Right kidney (tissue), 1 donor: ENCODE data around the gene FRG2.
"Not testable (repeated sequence)": the region's sequence is repeated elsewhere in the genome, so short reads cannot be mapped to it uniquely, and the experiment has no call there.

ENCODE experiments used
- DNase-seq: peaks from one replicate; pipeline ENCODE4 v3.0.0-alpha.2; 2016

FRG2 gene

DNA sequence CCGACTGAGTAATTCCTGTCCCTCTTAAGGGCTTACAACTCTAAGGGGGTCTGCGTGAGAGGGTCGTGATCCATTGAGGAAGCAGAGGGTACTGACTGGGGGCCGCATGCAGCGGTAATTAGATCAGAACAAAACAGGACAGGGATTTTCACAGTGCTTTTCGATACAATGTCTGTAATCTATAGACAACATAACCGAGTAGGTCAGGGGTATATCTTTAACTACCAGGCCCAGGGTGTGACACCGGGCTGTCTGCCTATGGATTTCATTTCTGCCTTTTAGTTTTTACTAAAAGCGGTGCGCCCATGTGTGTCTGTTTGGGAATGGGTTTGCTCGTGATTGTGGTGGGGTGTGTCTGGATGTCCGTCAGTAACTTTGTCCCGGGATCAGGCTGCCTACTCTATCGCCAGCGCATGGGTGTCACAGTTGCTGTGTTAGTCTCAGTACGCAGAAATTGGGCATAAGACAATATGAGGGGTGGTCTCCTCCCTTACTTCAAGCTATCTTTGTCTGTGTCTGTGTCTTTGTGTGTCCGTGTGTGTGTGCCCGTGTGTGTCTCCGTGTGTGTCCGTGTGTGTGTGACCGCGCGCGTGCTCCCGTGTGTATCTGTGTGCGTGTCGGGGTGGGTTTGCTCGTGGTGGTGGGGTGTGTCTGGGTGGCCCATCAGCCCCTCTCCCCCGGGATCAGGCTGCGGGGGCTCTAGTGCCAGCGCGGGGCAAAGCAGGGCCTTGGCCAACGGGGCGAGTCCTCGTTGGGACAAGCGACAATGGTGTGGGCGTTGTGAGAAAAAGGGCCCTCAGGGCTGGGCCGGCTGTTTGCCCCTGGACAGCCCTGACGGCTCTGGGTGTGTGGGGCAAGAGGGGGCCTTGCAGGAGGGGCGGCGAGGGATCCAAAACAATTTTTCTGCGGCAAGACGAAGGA is 10.4 kb downstream of the FRG2 start:
- peak; percentile 27 for DNase-seq

DNA sequence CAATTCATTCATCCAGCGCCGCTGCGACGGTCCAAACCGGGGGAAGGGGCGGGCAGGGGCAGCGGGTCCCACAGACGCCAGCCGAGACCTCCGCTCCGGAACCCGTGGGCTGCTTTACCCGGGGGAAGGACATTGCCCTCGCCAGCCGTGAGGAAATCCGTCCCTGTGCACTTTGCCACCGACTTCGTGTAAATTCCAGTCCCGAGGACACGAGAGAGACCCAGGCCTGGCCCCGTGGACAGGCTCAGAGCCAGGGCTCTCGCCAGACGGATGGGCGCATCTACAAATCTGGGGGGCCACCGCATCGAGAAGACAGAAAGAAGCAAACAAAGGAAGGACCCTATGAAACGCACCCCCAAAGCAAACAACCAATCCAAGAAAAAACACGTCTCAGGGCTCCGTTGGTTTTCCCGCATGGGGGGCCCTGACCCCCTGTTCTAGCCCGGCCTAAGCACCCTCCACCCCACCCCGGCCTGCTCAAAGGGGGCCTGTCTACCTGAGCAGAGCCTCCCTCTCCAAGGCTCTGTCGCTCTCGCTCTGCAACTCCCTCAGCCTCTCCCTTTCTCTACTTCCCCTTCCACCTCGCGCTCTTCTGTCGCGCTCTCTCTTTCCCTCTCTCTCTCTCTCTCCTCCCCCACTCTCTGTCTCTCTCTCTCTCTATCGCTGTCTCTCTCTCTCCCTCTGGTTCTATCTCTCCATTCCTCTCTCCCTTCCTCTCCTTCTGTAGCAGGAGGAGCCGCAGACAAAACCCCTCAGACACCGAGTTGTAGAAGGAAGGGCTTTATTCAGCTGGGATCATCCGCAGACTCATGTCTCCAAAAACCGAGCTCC is 11.3 kb downstream of the FRG2 start:
- peak; percentile 42 for DNase-seq

DNA sequence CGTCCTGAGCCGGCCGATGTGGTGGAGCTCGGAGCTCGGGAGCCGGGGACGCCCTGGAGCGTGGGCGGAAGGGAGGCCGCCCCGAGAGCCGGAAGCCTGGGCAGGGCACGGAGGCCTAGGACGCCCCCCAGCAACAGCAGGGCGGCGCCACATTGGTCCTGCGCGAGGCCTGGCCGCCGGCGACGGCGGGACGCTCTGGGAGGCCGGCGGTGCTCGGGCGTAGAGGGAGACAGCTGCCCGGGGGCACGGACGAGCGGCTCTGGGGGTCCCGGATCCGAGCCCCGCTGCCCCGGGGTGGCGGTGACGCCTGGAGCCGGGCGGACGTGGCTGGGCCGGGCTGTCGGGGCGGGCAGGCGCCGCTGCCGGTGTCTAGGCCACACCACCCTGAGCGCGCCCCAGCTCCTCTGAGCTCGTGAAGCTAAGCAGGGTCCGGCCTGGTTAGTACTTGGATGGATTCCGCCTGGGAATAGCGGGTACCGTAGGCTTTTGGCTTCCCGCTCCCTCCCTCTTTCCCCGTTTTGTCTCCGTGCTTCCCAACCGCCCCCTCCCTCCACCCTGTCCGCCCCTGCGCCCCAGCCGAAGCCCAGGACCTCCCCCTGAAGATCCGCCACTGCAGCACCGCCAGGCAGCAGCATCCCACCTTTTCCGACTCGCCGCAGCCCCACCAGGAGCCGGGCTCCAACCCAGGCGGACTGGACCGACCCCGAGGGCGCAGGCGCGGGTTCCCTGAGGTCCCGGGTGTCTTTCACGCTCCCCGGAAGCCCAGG is 12.1 kb downstream of the FRG2 start:
- DNase-seq, result peak; percentile 55

DNA sequence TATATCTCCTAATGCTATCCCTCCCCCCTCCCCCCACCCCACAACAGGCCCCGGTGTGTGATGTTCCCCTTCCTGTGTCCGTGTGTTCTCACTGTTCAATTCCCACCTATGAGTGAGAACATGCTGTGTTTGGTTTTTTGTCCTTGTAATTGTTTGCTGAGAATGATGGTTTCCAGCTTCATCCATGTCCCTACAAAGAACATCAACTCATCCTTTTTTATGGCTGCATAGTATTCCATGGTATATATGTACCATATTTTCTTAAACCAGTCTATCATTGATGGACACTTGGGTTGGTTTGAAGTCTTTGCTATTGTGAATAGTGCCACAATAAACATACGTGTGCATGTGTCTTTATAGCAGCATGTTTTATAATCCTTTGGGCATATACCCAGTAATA is 37.1 kb downstream of the FRG2 start:
- DNase-seq, result not testable (repeated sequence)

DNA sequence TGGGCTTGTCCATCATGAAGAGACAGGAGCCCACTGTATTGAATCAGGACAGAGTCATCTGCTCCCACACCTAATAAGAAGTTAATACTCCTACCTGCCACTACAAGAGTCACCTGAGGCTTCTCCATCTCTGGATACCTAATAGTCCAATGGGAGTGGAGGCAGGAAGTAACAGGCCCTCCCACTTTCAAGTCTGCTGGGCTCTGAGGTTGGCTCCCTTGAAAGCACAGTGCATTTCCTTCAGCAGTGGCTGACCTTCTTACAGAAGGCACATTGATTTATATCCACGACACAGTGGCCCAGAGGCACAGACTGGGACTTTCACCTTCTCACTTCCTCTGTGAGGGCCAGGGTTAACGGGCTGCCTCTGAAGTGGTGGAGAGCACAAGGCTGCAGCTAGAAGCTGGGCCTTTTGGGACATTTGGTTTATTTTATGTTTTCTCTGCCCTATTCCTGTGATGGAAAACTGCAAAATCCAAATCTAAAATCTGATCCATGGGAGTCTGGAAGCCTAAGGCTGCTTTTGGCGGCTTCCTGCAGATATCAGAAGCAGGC is 38.1 kb downstream of the FRG2 start:
- no peak for DNase-seq

DNA sequence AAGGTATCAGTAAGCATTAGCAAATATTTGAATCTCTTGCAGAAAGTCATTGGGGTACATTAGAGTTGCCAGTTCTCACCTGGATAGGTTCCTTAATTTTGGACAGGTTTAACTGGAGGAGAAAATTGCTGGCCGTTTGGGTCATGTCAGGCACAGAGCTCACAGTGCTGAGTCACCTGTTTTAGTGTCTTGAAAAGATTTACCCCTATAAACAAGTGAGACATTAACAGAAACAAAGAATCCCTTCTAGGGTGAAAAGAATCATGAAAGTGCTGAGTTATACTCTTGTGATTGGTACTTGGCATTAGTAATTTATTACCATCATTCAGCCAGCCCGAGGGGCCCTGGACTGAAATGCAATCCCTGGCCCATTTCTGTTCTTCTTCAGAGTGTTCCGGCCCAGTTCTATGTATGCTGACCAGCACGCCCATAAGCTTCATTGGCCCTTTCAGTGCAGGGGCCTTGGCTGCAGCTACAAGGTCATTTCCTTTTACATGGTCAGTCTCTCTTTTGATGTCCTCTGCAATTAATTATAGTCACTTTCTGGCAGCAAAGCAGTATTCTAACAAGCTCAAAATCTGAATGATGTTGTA is 41.3 kb downstream of the FRG2 start:
- not testable (repeated sequence) for DNase-seq

DNA sequence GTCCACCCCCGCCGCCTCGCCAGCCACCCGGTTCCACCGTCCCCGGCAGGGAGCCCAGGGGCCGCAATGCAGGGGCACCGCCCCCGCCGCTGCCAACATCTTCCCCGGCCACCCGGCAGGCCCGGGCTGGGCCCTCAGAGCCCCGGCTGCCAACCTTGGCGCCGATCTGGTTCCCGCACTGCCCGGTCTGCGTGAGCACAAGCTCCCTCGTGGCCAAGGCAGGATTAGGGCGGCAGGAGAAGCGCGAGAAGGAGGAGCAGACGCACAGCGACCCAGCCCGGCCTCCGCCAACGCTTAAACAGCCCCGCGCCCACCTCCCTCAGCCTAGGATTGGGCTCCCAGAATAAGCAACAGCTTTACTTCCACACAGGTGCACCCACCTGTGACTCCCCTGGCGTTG is 42.4 kb downstream of the FRG2 start:
- DNase-seq, result not testable (repeated sequence)

DNA sequence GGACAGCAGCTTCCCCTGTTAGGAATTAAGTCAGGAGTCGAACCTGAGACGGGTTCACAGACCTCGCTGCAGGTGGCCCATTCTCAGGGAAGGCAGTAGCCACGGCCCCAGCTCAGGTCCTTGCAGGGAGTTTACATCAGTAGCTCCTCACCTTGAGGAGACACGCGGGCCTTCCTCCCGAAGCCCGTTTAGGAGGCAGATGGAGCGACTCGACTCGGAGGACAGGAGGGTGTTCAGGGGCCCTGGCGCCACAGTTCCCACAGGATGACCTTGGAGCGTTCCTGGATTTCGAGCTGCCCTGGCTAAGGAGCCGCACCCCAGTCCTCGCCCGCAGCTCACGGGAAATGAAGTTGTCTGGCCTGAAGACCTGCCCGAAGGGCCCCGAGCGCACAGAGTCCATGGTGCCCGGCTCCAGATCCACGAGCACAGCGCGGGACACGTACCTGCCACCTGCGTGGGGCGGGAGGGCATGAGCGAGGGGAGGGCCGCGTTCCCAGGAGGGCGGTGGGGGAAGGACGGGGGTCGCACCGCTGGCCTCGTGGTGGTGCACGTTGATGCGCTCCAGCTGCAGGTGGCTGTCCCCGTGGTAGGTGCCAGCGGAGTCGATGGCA is 43.0 kb downstream of the FRG2 start:
- not testable (repeated sequence) for DNase-seq

DNA sequence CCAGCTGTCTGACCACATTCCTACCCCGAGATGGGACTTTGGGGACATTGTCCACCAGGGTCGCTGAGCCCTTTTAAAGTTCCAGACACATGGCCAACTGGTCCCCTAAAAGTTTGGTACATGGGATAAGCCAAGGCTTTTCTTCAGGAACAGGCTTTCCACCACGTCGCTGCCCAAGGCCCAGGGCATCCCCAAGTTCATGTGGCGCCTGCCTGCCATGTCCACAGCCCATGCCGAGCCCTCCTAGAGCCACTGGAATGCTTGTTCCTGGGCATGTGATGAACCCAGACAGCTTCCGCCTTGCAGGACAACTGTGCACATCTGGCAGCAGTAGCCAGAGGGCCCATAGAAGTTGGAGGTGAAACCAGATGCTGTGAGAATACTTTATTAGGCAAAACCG is 45.1 kb downstream of the FRG2 start:
- no peak for DNase-seq

DNA sequence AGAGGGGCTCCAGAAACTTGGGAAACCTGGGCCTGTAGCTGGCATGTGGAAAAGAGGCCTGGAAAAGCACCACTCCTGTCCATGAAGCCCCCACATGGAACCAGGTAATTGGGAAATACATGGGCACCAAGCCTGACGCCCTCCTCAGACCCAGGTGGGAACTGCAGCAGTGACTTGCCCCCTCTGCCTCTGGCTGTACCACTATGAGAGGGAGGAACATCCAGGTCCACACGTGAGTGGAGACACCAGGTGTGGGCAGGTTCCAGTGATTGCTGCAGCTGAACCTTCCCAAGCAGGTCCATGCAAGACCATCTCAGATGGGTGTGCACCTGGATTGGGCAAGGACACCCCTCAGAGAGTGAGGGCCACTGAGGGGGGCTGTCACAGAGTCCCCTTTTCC is 46.8 kb downstream of the FRG2 start:
- not testable (repeated sequence) for DNase-seq

DNA sequence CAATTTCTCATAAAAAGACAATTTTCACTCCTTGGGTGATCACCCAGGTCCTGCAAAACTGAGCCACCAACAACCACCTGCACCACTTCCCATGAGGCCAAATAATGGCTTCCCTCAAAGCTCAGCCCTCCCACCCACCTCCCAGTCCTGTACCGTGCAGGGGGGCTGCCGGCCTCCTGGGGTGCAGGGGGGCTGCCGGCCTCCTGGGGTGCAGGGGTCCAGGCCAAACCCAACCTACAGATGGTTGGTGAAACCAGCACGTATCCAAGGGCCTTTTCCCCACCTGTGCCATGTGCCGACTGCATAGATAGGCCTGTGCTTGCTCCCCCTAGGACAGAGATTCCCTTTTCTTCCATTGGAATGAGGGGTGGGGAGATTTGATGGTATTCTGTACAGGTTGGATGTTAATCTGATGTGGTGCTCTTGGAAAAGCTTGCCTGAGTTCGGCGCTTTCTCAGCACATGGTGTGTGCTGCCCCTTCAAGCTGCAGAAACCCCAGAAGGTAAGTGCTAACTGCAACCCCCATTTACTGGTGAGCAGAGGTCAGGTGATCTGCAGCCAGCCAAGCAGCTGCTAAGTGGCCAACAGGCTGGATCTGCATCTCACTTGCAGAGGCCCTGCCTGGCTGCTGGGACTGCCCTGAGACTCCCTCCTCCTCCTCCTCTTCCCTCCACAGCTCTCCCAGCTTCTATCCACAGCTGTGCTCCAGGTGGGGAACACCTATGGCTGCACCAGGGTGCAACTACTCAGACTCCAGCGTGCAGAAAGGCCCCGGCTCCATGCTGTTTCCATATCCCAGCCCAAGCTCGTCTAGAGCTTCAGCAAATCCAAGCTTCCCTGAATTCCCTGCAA is 47.6 kb downstream of the FRG2 start:
- no peak for DNase-seq
